T47D (cell line): ENCODE measurements around the gene BICDL2.
"Not testable (repeated sequence)": the region's sequence is repeated elsewhere in the genome, so short reads cannot be mapped to it uniquely, and the experiment has no call there.

Source experiments
- DNase-seq, 2 experiments: peaks; one replicate each; pipeline versions ENCODE4 v3.0.0 to v3.0.0-alpha.2; 2011 to 2012; ENCODE audit warnings: low read depth in 1 of 2, low spot score in 1 of 2
- JUND ChIP-seq: IDR thresholded peaks from 2 replicates; pipeline ENCODE4 v1.6.1; 2012; ENCODE audit warnings: low read depth
- in situ Hi-C: cut with HindIII; loops from 2 replicates; pipeline ENCODE4 v1.10.0; 2016; ENCODE audit warnings: low sequenced_read_pairs, low pct_unique_long_range_greater_than_20kb

Gene BICDL2, protein sequence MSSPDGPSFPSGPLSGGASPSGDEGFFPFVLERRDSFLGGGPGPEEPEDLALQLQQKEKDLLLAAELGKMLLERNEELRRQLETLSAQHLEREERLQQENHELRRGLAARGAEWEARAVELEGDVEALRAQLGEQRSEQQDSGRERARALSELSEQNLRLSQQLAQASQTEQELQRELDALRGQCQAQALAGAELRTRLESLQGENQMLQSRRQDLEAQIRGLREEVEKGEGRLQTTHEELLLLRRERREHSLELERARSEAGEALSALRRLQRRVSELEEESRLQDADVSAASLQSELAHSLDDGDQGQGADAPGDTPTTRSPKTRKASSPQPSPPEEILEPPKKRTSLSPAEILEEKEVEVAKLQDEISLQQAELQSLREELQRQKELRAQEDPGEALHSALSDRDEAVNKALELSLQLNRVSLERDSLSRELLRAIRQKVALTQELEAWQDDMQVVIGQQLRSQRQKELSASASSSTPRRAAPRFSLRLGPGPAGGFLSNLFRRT

DNA sequence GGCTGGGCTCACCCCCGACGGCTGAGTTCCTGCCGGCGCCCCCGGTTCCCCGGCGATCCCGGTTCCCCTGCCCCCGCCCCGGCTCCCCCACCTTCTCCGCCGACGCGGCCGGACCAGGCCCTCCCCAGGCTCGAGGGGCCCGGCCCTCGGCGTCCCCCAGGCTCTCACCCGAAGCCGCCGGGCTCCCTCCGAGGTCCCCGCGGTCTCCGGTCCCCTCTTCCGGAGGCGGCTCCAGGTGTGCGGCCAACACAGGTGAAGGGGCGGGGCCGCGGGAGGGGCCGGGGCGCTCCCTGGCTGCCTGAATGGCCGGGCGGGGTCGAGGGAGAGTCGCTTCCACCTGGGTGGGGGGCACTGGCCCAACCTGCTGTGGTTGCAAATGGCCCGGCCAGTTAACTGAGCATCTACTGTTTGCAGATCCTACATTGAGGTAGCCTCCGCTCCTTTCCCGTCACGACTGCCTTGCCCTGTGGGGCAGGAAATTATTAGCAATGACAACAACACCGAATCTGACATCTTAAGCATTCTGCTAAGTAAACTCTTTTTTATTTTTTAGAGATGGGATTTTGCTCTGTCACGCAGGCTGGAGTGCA, at the start of gene BICDL2:
TSS of gene BICDL2 (minus strand) at position 219 of the 590 bp plus-strand sequence. CDS start 1,448 bp downstream, outside the sequence.
- TF ChIP-seq JUND = no peak
- in situ Hi-C loops = no loop called here
- DNase-seq = peak; percentile 59 to 85

DNA sequence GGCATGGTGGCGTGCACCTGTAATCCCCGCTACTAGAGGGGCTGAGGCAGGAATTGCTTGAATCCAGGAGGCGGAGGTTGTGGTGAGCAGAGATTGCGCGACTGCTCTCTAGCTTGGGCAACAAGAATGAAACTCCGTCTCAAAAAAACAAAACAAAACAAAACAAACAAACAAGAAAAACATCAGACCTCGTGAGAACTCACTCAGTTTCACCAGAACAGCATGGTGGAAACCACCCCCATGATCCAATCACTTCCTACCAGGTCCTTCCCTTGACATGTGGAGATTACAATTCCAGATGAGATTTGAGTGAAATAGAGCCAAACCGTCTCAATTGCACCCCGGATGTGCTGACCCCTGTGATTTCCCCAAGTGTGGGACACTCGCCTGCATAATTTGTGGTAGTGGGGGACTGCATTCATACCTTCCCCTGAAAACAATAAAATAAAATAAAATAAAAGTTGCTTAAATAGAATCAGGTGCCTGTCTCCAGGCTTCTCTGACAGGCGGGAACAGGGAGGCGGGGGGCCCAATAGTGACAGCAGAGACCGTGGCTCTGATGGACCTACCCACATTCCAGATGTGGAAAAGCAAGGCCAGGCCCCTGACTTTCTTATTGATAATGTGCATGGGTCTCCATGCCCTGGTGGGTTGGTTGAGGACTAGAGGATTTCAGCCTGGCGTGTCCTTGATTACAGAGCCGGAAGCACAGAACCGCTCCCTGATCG, 49.3 kb upstream of the BICDL2 start:
- in situ Hi-C loops = no loop called here
- TF ChIP-seq JUND = no peak
- DNase-seq = no peak

DNA sequence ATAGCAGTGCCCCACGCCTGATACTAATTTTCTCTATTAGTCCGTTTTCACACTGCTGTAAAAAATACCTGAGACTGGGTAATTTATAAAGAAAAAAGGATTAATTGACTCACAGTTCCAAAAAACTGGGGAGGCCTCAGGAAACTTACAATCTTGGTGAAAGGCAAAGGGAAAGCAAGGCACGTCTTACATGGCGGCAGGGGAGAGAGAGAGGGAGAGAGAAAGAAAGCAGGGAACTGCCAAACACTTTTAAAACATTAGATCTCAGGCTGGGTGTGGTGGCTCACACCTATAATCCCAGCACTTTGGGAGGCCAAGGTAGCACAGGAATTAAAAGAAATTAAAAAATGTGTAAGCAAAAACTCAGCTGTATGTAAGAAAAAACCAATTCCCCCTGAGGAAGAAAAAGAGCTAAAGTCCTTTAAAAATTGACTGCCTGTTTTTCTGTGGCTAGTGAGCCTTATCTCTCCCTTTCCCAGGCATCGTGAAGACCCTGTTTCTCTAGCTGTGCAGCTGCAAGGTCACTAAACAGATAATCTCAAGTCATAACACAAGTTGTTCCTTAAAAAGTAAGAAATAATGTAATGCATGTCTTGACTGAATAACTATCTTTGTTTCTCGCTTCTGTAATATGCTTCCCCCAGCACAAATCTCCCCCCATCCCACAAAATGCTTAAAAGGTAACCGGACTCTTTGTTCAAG, 48.4 kb upstream of the BICDL2 start:
- no peak for DNase-seq
- in situ Hi-C loops = no loop called here
- TF ChIP-seq JUND = no peak

DNA sequence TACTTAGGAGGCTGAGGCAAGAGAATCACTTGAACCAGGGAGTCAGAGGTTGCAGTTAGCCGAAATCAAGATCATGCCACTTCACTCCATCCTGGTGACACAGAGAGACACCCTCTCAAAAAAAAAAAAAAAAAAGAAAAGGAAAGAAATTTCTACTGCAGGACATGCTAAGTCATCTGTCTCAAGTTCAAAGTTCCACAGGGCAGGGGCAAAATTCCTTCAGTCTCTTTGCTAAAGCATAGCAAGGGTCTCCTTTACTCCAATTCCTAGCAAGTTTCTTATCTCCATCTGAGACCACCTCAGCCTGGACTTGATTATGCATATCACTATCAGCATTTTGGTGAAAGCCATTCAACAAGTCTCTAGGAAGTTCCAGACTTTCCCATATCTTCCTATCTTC, 47.7 kb upstream of the BICDL2 start:
- DNase-seq = no peak
- in situ Hi-C loops = no loop called here
- no peak for TF ChIP-seq JUND

DNA sequence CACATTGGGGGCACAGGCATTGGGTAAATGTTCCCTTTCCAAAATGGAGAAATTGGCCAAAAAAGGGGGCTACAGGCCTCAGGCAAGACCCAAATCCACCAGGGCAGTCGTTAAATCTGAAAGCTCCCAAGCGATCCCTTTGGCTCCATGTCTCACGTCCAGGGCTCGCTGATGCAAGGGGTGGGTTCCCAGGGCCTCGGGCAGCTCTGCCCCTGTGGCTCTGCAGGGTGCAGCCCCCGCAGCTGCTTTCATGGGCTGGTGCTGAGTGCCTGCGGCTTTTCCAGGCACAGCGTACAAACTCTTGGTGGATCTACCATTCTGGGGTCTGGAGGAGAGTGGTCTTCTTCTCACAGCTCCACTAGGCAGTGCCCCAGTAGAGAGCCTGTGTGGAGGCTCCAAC, 46.7 kb upstream of the BICDL2 start:
- in situ Hi-C loops, DNase-seq: not testable (repeated sequence)

DNA sequence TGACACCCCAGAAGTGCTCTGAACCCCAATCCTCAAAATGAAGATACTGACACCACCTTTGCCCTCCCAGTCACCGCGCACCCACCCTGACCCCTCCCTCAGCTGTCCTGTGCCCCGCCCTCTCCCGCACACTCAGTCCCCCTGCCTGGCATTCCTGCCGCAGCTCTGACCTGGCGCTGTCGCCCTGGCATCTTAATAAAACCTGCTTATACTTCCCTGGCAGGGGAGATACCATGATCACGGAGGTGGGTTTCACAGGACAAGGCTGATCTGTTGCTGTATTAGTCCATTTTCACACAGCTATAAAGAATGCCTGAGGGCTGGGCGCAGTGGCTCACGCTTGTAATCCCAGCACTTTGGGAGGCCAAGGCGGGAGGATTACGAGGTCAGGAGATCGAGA, 45.2 kb upstream of the BICDL2 start:
- in situ Hi-C loops, DNase-seq: not testable (repeated sequence)

DNA sequence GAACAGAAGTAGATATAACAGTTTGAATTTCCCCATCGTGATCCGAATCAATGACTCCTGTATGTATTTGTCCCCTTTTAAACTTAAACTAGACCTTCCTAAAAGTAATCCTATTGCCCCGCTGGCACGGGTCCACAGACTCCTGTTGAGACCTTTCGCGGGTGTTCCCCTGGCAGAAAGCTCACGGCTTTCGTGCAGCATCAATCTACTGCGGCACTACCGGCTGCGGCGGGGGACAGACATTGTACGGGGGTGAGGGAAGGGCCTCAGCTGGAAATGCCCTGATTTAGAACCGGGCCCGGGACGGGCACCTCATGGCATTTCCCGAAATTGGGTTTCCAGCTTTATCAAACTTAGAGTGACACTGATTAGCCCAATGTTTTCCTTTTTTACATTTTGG, 43.3 kb upstream of the BICDL2 start:
- in situ Hi-C loops = no loop called here
- no peak for DNase-seq
- no peak for TF ChIP-seq JUND

DNA sequence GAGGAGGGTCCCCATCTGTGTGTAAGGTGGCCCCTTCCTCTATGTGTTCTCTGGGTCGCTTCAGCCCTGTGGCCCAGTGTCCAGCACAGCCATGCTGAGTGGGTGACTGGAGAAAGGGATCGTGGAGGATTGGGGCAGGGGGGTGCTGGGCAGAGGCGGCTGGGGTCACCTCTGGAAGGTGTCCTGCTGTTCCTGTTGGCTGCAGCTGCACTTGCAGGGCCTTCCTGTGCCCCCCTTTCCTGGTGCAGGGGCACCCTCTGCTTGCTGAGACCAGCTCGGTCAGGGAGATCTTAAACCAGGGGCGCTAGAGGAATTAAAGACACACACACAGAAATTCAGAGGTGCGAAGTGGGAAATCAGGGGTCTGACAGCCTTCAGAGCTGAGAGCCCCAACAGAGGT, 39.8 kb upstream of the BICDL2 start:
- in situ Hi-C loops = no loop called here
- DNase-seq = no peak
- TF ChIP-seq JUND = no peak

DNA sequence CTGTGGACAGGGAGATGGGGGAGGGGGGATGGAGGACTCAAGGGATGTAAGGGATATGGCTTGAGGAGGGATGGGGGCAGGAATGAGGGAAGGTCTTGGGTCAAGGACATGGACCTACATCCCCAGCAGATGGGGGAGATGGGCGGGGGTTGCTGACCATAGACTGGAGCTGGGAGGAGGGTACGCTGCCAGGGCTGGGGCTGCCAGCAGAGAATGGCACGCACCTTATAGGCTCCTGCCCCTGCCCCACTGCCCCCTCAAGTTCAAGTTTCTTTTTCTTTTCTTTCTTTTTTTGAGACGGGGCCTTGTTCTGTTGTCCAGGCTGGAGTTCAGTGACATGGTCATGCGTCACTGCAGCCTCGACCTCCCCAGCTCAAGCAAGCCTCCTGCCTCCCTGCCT, 39.2 kb upstream of the BICDL2 start:
- DNase-seq = not testable (repeated sequence)

DNA sequence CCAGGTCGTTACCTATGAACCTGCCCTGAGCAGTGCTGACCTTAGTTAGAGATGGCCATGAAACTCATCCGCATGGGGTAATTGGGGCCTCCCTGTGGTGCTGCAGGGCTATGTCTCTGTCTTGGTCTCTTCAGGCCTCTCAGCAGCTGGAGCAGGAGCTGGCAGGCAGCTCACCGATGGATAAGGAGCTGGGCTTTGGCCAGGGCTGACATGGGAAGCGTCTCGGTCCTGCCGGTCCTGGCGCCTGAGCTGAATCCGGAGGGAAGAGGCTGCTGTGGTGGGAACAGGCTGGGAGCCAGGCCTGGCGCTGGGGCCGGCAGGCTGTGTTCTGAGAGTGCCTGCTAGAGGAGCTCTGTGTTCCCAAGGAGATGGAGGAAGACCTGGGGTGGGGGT, 38.8 kb upstream of the BICDL2 start:
- in situ Hi-C loops = no loop called here
- no peak for TF ChIP-seq JUND
- DNase-seq = no peak

More for the DNA sequence above, 39.2 kb upstream of the BICDL2 start:
- in situ Hi-C loops = not testable (repeated sequence)

DNA sequence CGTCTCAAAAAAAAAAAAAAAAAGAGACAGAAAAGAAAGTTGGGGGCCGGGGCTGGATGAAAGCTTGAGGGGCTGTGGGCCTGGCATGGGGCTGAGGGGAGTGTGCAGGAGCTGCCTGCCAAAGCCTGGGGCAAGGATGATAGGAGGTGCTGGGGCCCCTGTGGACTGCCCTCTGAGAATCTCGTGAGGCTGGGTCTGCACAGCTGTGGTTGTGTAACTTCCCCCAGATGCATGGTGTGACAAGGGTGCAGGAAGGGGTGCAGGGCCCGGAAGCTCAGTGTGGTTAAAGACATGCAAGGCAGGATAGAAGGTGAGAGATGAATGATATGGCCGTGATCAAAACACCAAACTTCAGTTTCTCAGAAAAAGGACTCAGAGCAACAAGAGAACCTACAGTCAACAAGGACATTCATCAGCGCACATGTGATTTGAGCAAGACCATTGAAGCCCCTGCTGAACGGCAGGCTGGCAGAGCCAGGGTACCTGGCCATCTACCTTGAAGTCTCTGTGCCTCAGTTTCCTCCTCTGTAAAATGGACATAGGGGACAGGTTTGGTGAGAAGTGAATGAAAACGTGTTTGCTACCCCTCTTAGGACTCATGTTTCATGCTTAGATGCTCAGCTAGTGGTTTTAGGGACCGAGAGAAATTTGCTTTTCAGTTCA, 38.2 kb upstream of the BICDL2 start:
- in situ Hi-C loops = no loop called here
- TF ChIP-seq JUND = no peak
- DNase-seq = no peak

DNA sequence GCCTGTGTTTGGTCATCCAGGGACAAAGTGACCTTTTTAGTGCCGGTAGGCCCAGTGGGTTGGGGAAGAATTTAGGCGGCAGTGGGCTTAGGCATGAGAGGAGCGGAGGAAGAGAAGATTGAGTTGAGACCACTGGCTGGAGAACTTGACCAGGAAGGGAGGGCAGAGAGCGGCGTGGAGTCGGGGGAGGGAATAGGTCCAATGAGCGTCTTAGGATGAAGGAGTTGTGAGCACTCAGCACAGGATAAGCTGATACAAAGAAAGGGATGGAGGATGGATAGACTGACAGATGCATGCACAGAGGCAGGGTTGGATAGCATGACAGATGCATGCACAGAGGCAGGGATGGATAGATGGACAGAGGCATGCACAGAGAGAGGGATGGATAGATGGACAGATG, 36.7 kb upstream of the BICDL2 start:
- no peak for TF ChIP-seq JUND
- in situ Hi-C loops = no loop called here
- DNase-seq = no peak

DNA sequence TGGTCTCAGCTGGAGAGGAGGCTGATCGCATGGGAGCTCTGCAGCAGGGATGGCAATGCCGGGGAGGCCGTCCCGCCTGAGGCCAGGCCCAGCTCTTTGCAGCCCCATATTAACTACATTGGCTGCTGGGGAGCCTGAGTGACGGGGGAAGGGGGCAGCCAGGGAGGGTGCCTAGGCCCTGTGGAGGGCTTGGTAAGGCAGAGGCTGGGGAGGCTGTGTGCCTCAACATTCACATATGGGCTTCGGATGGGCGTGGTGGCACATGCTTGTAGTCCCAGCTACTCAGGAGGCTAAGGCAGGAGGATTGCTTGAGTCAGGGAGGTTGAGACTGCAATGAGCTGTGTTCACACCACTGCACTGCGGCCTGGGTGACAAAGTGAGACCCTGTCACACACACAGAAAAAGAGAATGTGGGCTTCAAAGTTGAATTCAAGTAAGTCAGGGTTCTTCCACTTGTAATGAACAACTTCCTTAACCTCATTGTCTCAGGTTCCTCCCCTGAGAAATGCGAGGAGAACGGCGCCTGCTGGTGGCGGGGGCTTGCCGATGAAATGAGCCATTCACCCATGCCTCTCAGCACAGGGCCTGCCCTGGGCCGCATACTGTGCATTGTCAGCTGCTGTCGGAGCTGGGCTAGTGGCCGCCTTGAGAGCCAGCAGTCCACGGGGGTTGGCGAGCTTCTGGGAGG, 36.0 kb upstream of the BICDL2 start:
- in situ Hi-C loops = not testable (repeated sequence)

DNA sequence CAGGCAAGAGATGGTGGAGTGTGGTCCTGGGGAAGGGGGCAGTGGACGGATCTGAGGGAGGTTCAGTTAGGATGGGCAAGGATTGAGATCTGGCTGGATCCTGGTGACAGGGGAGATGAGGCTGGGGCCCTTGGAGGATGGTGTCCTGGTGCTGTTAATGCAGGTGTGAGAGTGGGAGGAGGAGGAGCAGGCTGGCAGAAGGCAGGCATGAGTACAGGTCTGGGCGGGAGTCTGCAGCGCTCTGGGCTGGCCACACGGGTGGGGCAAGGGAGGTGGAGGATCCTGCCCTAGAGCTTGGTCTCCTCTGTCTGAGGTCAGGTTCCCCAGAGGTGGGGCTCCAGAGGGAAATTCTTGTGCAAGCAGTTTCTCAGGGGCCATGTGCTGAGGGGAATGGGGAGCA, 35.4 kb upstream of the BICDL2 start:
- DNase-seq, in situ Hi-C loops: not testable (repeated sequence)

More for the DNA sequence above, 36.0 kb upstream of the BICDL2 start:
- not testable (repeated sequence) for DNase-seq
